HL-60/S4 (cell line): Measurements from ENCODE around the gene ARMC2.
"Not testable (repeated sequence)": the region's sequence is repeated elsewhere in the genome, so short reads cannot be mapped to it uniquely, and the experiment has no call there.

Experiments
- in situ Hi-C: fragments of 300-500 bp; cut with MboI; formaldehyde crosslinking; loops from 2 replicates; pipeline ENCODE4 v1.14.3; 2022; ENCODE audit warnings: low sequenced_read_pairs

The ARMC2 gene

GRCh38 chr6:108914235-108915022 is 66.2 kb downstream of the ARMC2 start:
- in situ Hi-C loops = no loop called here

GRCh38 chr6:108915258-108915657 is 67.0 kb downstream of the ARMC2 start:
- in situ Hi-C loops = no loop called here

GRCh38 chr6:108916026-108916686 is 67.9 kb downstream of the ARMC2 start:
- in situ Hi-C loops = no loop called here

GRCh38 chr6:108920751-108921150 is 72.5 kb downstream of the ARMC2 start:
- in situ Hi-C loops = no loop called here

- in situ Hi-C loops = no loop called here
Measured at GRCh38 chr6:108921547-108922361, 73.5 kb downstream of the ARMC2 start.

GRCh38 chr6:108922499-108922898 is 74.3 kb downstream of the ARMC2 start:
- in situ Hi-C loops = no loop called here

GRCh38 chr6:108927927-108928326 is 79.7 kb downstream of the ARMC2 start:
- in situ Hi-C loops = no loop called here

GRCh38 chr6:108928650-108929049 is 80.4 kb downstream of the ARMC2 start:
- in situ Hi-C loops = no loop called here

GRCh38 chr6:108931090-108931489 is 82.9 kb downstream of the ARMC2 start:
- in situ Hi-C loops = not testable (repeated sequence)

- in situ Hi-C loops = no loop called here
Measured at GRCh38 chr6:108937170-108937569, 88.9 kb downstream of the ARMC2 start.

GRCh38 chr6:108940741-108941140 is 92.5 kb downstream of the ARMC2 start:
- in situ Hi-C loops = no loop called here

GRCh38 chr6:108941281-108941680 is 93.1 kb downstream of the ARMC2 start:
- in situ Hi-C loops = no loop called here

- in situ Hi-C loops = no loop called here
Measured at GRCh38 chr6:108941859-108942258, 93.6 kb downstream of the ARMC2 start.

- in situ Hi-C loops = no loop called here
Measured at GRCh38 chr6:108942556-108943492, 94.6 kb downstream of the ARMC2 start.

- in situ Hi-C loops = no loop called here
Measured at GRCh38 chr6:108944071-108944470, 95.8 kb downstream of the ARMC2 start.

- in situ Hi-C loops = no loop called here
Measured at GRCh38 chr6:108944707-108945680, 96.8 kb downstream of the ARMC2 start.

- in situ Hi-C loops = no loop called here
Measured at GRCh38 chr6:108945681-108946159, 97.5 kb downstream of the ARMC2 start.

GRCh38 chr6:108946695-108947094 is 98.5 kb downstream of the ARMC2 start:
- in situ Hi-C loops = no loop called here
